A549 (cell line): ENCODE measurements around the gene SLC25A26. TPM values are rescaled to one million over a fixed set of nuclear protein-coding genes. Genes with fewer than 3 reads are reported as not detected.

Experiments
- ATAC-seq, 2 experiments: fragments of 200-7000 bp in 1 of 2; fragments of >200 bp in 1 of 2; cut with Nextera tagmentation in 1 of 2; cut with Tn5 transposase in 1 of 2; 3 replicates each; pipeline versions ENCODE4 v1.8.0 to v1.9.1; 2018 to 2020; ENCODE audit warnings: mild to moderate bottlenecking in 1 of 2, moderate library complexity in 1 of 2
- CTCF ChIA-PET: fragments of 300-600 bp; sonication (Branson Sonifier 250); formaldehyde crosslinking; extraction: SDS; loops from one replicate; lab custom pipeline; 2021; ENCODE audit warnings: antibody characterized with exemption, inconsistent platforms; lab: Yijun Ruan, JAX
- POLR2A ChIA-PET: fragments of 350-600 bp; formaldehyde crosslinking; extraction: SDS; loops from one replicate; lab custom pipeline; 2021; ENCODE audit warnings: antibody characterized with exemption, inconsistent platforms; lab: Yijun Ruan, JAX
- DNase-seq, 2 experiments: peaks; one replicate each; pipeline versions ENCODE4 v3.0.0 to v3.0.0-alpha.2; 2011 to 2016; ENCODE audit warnings: low read depth in 1 of 2, low spot score in 1 of 2
- FAIRE-seq: peaks from 2 replicates; lab custom pipeline; 2011; peaks lifted over from hg19 to GRCh38; lab: Jason Lieb, UNC
- H3K27ac ChIP-seq, 2 experiments: fragments of >200 bp; sonication (Bioruptor Twin); formaldehyde crosslinking; 3 replicates each; pipeline ENCODE4 v1.5.1; 2016 to 2017
- H3K4me1 ChIP-seq: fragments of >200 bp; sonication (Bioruptor Twin); formaldehyde crosslinking; 3 replicates; pipeline ENCODE4 v1.6.1; 2016
- H3K4me2 ChIP-seq: fragments of >200 bp; sonication (Bioruptor Twin); formaldehyde crosslinking; 3 replicates; pipeline ENCODE4 v1.6.1; 2016
- H3K4me3 ChIP-seq: fragments of >200 bp; sonication (Bioruptor Twin); formaldehyde crosslinking; 3 replicates; pipeline ENCODE4 v1.5.1; 2016
- H3K9me3 ChIP-seq: fragments of >200 bp; sonication (Bioruptor Twin); formaldehyde crosslinking; 3 replicates; pipeline ENCODE4 v1.6.1; 2016
- ATOH8 ChIP-seq: fragments of 250-450 bp; sonication (Bioruptor Pico); IDR thresholded peaks from 2 replicates; pipeline ENCODE4 v1.5.0; 2020; ENCODE audit warnings: low read depth, mild to moderate bottlenecking, moderate library complexity
- CBX8 ChIP-seq: fragments of 200-600 bp; sonication (generic); IDR thresholded peaks from 2 replicates; pipeline ENCODE4 v1.6.1; 2016
- CHD4 ChIP-seq: fragments of 200-600 bp; sonication (generic); IDR thresholded peaks from 2 replicates; pipeline ENCODE4 v1.6.1; 2016; ENCODE audit warnings: antibody characterized with exemption, mild to moderate bottlenecking, borderline replicate concordance
- E2F6 ChIP-seq: IDR thresholded peaks from 2 replicates; pipeline ENCODE4 v1.6.1; 2012; ENCODE audit warnings: low read depth, borderline replicate concordance
- EHF ChIP-seq: fragments of 250-450 bp; sonication (Bioruptor Pico); IDR thresholded peaks from 2 replicates; pipeline ENCODE4 v1.5.0; 2020; ENCODE audit warnings: mild to moderate bottlenecking
- EP300 ChIP-seq, 2 experiments: fragments of >200 bp; sonication (Bioruptor Twin); formaldehyde crosslinking; IDR thresholded peaks; 2 replicates in 1 of 2; 3 replicates in 1 of 2; pipeline ENCODE4 v1.6.1; 2016 to 2017
- ESRRA ChIP-seq: fragments of 150-350 bp; IDR thresholded peaks from 2 replicates; pipeline ENCODE4 v1.6.1; 2014; ENCODE audit warnings: mild to moderate bottlenecking, low read length, borderline replicate concordance
- HDAC2 ChIP-seq: fragments of 200-600 bp; sonication (generic); IDR thresholded peaks from 2 replicates; pipeline ENCODE4 v1.6.1; 2016
- KDM1A ChIP-seq: fragments of 200-600 bp; sonication (generic); IDR thresholded peaks from 2 replicates; pipeline ENCODE4 v1.6.1; 2016; ENCODE audit warnings: low read depth, mild to moderate bottlenecking
- MAFK ChIP-seq: fragments of 450-650 bp; IDR thresholded peaks from 2 replicates; pipeline ENCODE4 v1.6.1; 2014; ENCODE audit not compliant: partially characterized antibody
- MAZ ChIP-seq: fragments of 150-350 bp; IDR thresholded peaks from 2 replicates; pipeline ENCODE4 v1.6.1; 2014; ENCODE audit warnings: antibody characterized with exemption, low read depth, low read length, borderline replicate concordance
- MYC ChIP-seq: IDR thresholded peaks from 2 replicates; pipeline ENCODE4 v1.6.1; 2012; ENCODE audit warnings: mild to moderate bottlenecking, inconsistent platforms, low read length, improper control_type of control experiment, borderline replicate concordance
- NFE2L2 ChIP-seq: fragments of 150-350 bp; conservative IDR thresholded peaks from 2 replicates; pipeline ENCODE4 v1.6.1; 2014; ENCODE audit warnings: low read length
- NPAS2 ChIP-seq: fragments of 250-450 bp; sonication (Bioruptor Pico); IDR thresholded peaks from 2 replicates; pipeline ENCODE4 v1.8.0; 2022; ENCODE audit warnings: mild to moderate bottlenecking, moderate library complexity, borderline replicate concordance
- POLR2AphosphoS2 ChIP-seq: conservative IDR thresholded peaks from 2 replicates; pipeline ENCODE4 v1.6.1; 2012; ENCODE audit warnings: low read length, improper control_type of control experiment, inconsistent platforms
- RARB ChIP-seq: fragments of 250-450 bp; sonication (Bioruptor Pico); IDR thresholded peaks from 2 replicates; pipeline ENCODE4 v1.8.0; 2021; ENCODE audit warnings: mild to moderate bottlenecking, moderate library complexity
- RCOR1 ChIP-seq: fragments of 150-350 bp; IDR thresholded peaks from 2 replicates; pipeline ENCODE4 v1.6.1; 2014; ENCODE audit warnings: antibody characterized with exemption, low read length, low read depth
- SMC3 ChIP-seq: fragments of >200 bp; sonication (Bioruptor Twin); formaldehyde crosslinking; IDR thresholded peaks from 3 replicates; pipeline ENCODE4 v1.6.1; 2018; ENCODE audit warnings: inconsistent platforms
- WGBS: methylation state at CpG from one replicate; pipeline ENCODE4 v1.1.6; 2017; ENCODE audit errors: missing lambda C conversion rate; 5-methylcytosine and 5-hydroxymethylcytosine counted together
- polyA plus RNA-seq, 4 experiments: library from polyadenylated mRNA; depleted of rRNA in 3 of 4; stranded (reverse); fragments of >200 nt; fragmentation: RNase III in 1 of 4; extraction: RNeasy Plus Mini Kit Qiagen cat#74134 plus additional on column Dnase treatment in 1 of 4; gene quantifications; 2 replicates in 3 of 4; 3 replicates in 1 of 4; pipeline ENCODE4 v1.2.3, GENCODE V29; 2011 to 2017
- TF ChIP-seq, protein P1 (sequence below): fragments of >200 bp; sonication (Bioruptor Twin); formaldehyde crosslinking; IDR thresholded peaks from 3 replicates; pipeline ENCODE4 v1.5.1; 2016
- TF ChIP-seq, protein P2 (sequence below): fragments of 150-350 bp; IDR thresholded peaks from 2 replicates; pipeline ENCODE4 v1.6.1; 2014; ENCODE audit warnings: low read depth, mild to moderate bottlenecking, low read length

The SLC25A26 gene
- polyA plus RNA-seq, 2 of the 4 experiments (the other 2 are of a cell fraction), result 13.0 to 30.5 TPM

DNA sequence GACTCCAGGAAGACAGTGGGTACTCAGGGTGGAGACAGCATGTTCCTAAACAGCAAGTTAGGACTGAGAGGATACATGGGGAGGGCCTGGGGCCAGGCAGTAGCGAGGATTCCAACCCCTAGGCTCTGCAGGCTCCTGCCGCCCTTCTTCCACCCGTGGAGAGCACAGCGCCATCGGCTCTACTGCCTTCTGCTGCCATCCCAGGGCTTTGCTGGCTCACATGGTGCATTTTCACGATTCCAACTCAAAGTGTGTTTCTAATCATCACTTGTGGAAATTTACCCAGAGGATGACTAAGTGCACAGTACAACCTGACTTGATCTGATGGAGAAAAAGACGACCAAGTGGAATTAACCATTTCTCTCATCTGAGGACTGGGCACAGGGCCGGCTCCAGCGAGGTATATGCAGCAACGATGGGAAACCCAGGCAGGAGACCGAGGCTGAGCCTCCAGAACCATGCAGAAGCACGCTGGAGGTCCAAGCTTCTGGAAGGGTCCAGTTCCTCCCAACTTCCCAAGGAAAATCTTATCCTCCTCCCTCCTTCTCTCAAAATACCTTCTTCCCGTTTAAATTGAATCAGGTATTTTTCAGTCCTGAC is 175.5 kb downstream of the SLC25A26 start:
- DNase-seq (no peak), ATAC-seq (no peak), FAIRE-seq (no peak)
- no peaks in the 10 kb centered on the region for H3K4me1 ChIP-seq
- WGBS, result 79% methylated on average over 8 of the region's 13 CpGs
- ChIA-PET CTCF (interaction anchor here (1.2 to 2.4 kb wide), 2 partner anchors 12 to 142 kb away, joined by 4 to 24 read pairs; no protein-coding TSS in a partner anchor), POLR2A (no interaction called here)
- H3K4me2 ChIP-seq, result no peak overlapping the region
- no peak overlapping the region for H3K27ac ChIP-seq
- H3K9me3 ChIP-seq, result no peaks in the 10 kb centered on the region
- TF ChIP-seq NPAS2 (CRISPR knock-in tag) (no peak), MAZ (no peak), SMC3 (no peak), RCOR1 (no peak), NFE2L2 (no peak)
- H3K4me3 ChIP-seq, result no peak overlapping the region

- H3K4me2 ChIP-seq, result no peak overlapping the region
- no peaks in the 10 kb centered on the region for H3K9me3 ChIP-seq
- H3K27ac ChIP-seq, result no peak overlapping the region
- H3K4me1 ChIP-seq, result no peaks in the 10 kb centered on the region
- DNase-seq, result no peak
- CTCF ChIA-PET, result interaction anchor here (1.1 to 2.4 kb wide), 3 partner anchors 9 to 143 kb away, joined by 4 to 24 read pairs (median 7); no protein-coding TSS in a partner anchor
- no peak for TF ChIP-seq MYC
- no peak for TF ChIP-seq ATOH8
- TF ChIP-seq, protein P1, sequence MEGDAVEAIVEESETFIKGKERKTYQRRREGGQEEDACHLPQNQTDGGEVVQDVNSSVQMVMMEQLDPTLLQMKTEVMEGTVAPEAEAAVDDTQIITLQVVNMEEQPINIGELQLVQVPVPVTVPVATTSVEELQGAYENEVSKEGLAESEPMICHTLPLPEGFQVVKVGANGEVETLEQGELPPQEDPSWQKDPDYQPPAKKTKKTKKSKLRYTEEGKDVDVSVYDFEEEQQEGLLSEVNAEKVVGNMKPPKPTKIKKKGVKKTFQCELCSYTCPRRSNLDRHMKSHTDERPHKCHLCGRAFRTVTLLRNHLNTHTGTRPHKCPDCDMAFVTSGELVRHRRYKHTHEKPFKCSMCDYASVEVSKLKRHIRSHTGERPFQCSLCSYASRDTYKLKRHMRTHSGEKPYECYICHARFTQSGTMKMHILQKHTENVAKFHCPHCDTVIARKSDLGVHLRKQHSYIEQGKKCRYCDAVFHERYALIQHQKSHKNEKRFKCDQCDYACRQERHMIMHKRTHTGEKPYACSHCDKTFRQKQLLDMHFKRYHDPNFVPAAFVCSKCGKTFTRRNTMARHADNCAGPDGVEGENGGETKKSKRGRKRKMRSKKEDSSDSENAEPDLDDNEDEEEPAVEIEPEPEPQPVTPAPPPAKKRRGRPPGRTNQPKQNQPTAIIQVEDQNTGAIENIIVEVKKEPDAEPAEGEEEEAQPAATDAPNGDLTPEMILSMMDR, result no peak
- no peak for TF ChIP-seq CHD4
- no peak for TF ChIP-seq CBX8
- TF ChIP-seq E2F6, result no peak
- WGBS, result 75% methylated on average over 7 of the region's 9 CpGs
- FAIRE-seq, result no peak
- no peak overlapping the region for H3K4me3 ChIP-seq
- POLR2A ChIA-PET, result no interaction called here
- no peak for ATAC-seq
Observed at GRCh38 chr3:66396888-66397287, 176.1 kb downstream of the SLC25A26 start.

- FAIRE-seq (no peak), DNase-seq (no peak), ATAC-seq (no peak)
- no peak overlapping the region for H3K4me2 ChIP-seq
- H3K4me1 ChIP-seq, result no peaks in the 10 kb centered on the region
- H3K9me3 ChIP-seq, result no peaks in the 10 kb centered on the region
- TF ChIP-seq, protein P2, sequence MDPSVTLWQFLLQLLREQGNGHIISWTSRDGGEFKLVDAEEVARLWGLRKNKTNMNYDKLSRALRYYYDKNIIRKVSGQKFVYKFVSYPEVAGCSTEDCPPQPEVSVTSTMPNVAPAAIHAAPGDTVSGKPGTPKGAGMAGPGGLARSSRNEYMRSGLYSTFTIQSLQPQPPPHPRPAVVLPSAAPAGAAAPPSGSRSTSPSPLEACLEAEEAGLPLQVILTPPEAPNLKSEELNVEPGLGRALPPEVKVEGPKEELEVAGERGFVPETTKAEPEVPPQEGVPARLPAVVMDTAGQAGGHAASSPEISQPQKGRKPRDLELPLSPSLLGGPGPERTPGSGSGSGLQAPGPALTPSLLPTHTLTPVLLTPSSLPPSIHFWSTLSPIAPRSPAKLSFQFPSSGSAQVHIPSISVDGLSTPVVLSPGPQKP, result no peak
- TF ChIP-seq EP300 (IDR thresholded peaks at IDR 0.05) (no peak), MAFK (no peak), POLR2AphosphoS2 (no peak), ESRRA (no peak), MAZ (no peak), KDM1A (no peak), RARB (no peak), HDAC2 (no peak), EHF (CRISPR knock-in tag) (no peak), SMC3 (no peak)
- TF ChIP-seq, protein P1, result no peak
- ChIA-PET CTCF (interaction anchor here (0.7 to 2.4 kb wide), 3 partner anchors 8 to 424 kb away, joined by 3 to 24 read pairs (median 7); no protein-coding TSS in a partner anchor), POLR2A (no interaction called here)
- 63% methylated on average over 2 of the region's 2 CpGs for WGBS
- no peak overlapping the region for H3K4me3 ChIP-seq
- no peak overlapping the region for H3K27ac ChIP-seq
Observed at GRCh38 chr3:66397745-66398144, 176.9 kb downstream of the SLC25A26 start.
